WTC11 (cell line): ENCODE data around the gene ZBTB16.

Experiments
- E2F1 ChIP-seq: sonication (generic); formaldehyde crosslinking; IDR thresholded peaks from 2 replicates; pipeline ENCODE4 v1.8.0; 2022; ENCODE audit warnings: mild to moderate bottlenecking, missing genetic modification reagents
- MAX ChIP-seq: sonication (generic); formaldehyde crosslinking; IDR thresholded peaks from 2 replicates; pipeline ENCODE4 v1.8.0; 2022; ENCODE audit warnings: mild to moderate bottlenecking, missing genetic modification reagents
- MYBL2 ChIP-seq: sonication (generic); formaldehyde crosslinking; IDR thresholded peaks from 2 replicates; pipeline ENCODE4 v1.8.1; 2023; ENCODE audit warnings: mild to moderate bottlenecking, moderate library complexity, missing genetic modification reagents
- NR2C2 ChIP-seq: sonication (generic); formaldehyde crosslinking; IDR thresholded peaks from 2 replicates; pipeline ENCODE4 v1.8.0; 2022; ENCODE audit warnings: mild to moderate bottlenecking, missing genetic modification reagents
- RELA ChIP-seq: sonication (generic); formaldehyde crosslinking; IDR thresholded peaks from 2 replicates; pipeline ENCODE4 v1.8.1; 2022; ENCODE audit warnings: missing genetic modification reagents, mild to moderate bottlenecking, borderline replicate concordance
- SP1 ChIP-seq: sonication (generic); formaldehyde crosslinking; conservative IDR thresholded peaks from 2 replicates; pipeline ENCODE4 v1.8.1; 2022; ENCODE audit warnings: missing genetic modification reagents
- ZNF396 ChIP-seq: fragments of 250-450 bp; sonication (Bioruptor Pico); IDR thresholded peaks from 2 replicates; pipeline ENCODE4 v1.8.0; 2021; ENCODE audit warnings: mild to moderate bottlenecking, moderate library complexity, borderline replicate concordance
- TF ChIP-seq, protein P1 (sequence below): fragments of 200-600 bp; IDR thresholded peaks from 2 replicates; pipeline ENCODE4 v1.8.0; 2022; ENCODE audit warnings: antibody characterized with exemption
- TF ChIP-seq, protein P2 (sequence below): sonication (generic); formaldehyde crosslinking; IDR thresholded peaks from 2 replicates; pipeline ENCODE4 v1.8.1; 2023; ENCODE audit warnings: mild to moderate bottlenecking, moderate library complexity, missing genetic modification reagents
- TF ChIP-seq, protein P3 (sequence below): sonication (generic); formaldehyde crosslinking; IDR thresholded peaks from 2 replicates; pipeline ENCODE4 v1.8.1; 2023; ENCODE audit warnings: mild to moderate bottlenecking, missing genetic modification reagents, borderline replicate concordance

DNA sequence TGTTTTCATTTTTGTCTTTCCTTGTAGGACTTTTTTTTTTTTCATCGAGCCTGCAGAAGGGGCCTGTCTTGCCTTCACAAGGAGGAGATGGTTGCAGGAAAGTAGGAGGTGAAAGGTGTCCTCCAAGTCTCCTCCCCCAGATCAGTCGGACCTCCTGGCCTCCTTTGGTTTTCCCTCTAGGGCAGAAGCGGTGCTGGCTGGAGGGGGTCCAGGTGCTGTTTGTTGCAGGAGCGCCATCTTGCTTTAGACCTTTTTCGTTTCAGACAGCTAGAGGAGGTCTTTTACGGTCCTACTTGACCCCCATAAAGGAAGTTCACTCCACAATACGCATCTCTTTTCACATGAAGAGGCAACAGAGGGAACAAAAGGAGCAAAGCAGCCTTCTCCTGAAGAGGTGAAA is 66.0 kb downstream of the ZBTB16 start:
- TF ChIP-seq, protein P1, sequence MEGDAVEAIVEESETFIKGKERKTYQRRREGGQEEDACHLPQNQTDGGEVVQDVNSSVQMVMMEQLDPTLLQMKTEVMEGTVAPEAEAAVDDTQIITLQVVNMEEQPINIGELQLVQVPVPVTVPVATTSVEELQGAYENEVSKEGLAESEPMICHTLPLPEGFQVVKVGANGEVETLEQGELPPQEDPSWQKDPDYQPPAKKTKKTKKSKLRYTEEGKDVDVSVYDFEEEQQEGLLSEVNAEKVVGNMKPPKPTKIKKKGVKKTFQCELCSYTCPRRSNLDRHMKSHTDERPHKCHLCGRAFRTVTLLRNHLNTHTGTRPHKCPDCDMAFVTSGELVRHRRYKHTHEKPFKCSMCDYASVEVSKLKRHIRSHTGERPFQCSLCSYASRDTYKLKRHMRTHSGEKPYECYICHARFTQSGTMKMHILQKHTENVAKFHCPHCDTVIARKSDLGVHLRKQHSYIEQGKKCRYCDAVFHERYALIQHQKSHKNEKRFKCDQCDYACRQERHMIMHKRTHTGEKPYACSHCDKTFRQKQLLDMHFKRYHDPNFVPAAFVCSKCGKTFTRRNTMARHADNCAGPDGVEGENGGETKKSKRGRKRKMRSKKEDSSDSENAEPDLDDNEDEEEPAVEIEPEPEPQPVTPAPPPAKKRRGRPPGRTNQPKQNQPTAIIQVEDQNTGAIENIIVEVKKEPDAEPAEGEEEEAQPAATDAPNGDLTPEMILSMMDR, result no peak
- no peak for TF ChIP-seq MYBL2 (CRISPR knock-in tag)
- TF ChIP-seq SP1, result no peak
- TF ChIP-seq ZNF396 (CRISPR knock-in tag), result no peak
- TF ChIP-seq NR2C2 (CRISPR knock-in tag), result no peak
- TF ChIP-seq, protein P2, sequence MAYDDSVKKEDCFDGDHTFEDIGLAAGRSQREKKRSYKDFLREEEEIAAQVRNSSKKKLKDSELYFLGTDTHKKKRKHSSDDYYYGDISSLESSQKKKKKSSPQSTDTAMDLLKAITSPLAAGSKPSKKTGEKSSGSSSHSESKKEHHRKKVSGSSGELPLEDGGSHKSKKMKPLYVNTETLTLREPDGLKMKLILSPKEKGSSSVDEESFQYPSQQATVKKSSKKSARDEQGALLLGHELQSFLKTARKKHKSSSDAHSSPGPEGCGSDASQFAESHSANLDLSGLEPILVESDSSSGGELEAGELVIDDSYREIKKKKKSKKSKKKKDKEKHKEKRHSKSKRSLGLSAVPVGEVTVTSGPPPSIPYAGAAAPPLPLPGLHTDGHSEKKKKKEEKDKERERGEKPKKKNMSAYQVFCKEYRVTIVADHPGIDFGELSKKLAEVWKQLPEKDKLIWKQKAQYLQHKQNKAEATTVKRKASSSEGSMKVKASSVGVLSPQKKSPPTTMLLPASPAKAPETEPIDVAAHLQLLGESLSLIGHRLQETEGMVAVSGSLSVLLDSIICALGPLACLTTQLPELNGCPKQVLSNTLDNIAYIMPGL (CRISPR knock-in tag), result no peak
- TF ChIP-seq MAX (CRISPR knock-in tag), result no peak
- TF ChIP-seq, protein P3, sequence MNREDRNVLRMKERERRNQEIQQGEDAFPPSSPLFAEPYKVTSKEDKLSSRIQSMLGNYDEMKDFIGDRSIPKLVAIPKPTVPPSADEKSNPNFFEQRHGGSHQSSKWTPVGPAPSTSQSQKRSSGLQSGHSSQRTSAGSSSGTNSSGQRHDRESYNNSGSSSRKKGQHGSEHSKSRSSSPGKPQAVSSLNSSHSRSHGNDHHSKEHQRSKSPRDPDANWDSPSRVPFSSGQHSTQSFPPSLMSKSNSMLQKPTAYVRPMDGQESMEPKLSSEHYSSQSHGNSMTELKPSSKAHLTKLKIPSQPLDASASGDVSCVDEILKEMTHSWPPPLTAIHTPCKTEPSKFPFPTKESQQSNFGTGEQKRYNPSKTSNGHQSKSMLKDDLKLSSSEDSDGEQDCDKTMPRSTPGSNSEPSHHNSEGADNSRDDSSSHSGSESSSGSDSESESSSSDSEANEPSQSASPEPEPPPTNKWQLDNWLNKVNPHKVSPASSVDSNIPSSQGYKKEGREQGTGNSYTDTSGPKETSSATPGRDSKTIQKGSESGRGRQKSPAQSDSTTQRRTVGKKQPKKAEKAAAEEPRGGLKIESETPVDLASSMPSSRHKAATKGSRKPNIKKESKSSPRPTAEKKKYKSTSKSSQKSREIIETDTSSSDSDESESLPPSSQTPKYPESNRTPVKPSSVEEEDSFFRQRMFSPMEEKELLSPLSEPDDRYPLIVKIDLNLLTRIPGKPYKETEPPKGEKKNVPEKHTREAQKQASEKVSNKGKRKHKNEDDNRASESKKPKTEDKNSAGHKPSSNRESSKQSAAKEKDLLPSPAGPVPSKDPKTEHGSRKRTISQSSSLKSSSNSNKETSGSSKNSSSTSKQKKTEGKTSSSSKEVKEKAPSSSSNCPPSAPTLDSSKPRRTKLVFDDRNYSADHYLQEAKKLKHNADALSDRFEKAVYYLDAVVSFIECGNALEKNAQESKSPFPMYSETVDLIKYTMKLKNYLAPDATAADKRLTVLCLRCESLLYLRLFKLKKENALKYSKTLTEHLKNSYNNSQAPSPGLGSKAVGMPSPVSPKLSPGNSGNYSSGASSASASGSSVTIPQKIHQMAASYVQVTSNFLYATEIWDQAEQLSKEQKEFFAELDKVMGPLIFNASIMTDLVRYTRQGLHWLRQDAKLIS (CRISPR knock-in tag), result no peak
- TF ChIP-seq RELA (CRISPR knock-in tag), result no peak
- TF ChIP-seq E2F1 (CRISPR knock-in tag), result no peak
